DMS 273 (cell line): ENCODE results near the gene USP17L15.
"Not testable (repeated sequence)": the region's sequence is repeated elsewhere in the genome, so short reads cannot be mapped to it uniquely, and the experiment has no call there.

Source experiments
- DNase-seq: peaks from one replicate; lab custom pipeline; 2025; ENCODE audit not compliant: unreplicated experiment; lab: John Stamatoyannopoulos, UW

Gene USP17L15

DNA sequence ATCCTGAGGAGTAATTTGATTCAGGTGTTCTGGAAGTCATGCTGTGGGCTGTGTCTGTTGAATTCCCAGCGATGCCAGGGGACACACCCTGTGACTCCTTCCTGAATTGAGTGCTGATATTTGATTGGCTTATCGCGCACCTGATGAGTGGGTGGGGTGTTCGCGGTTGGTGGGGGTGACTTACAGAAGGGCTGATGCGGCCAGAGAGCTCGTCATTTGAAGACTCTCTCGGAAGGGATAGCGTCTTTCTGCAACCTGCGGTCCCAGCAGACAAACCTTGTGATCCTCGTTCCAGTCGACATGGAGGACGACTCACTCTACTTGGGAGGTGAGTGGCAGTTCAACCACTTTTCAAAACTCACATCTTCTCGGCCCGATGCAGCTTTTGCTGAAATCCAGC is at the start of gene USP17L15:
Gene USP17L15, plus strand, starts transcription at position 301 of the 400 bp plus-strand sequence. Its CDS starts 0 bp downstream, at position 301.
- DNase-seq: not testable (repeated sequence)

GRCh38 chr4:9210357-9210756 is 23.8 kb upstream of the USP17L15 start, which contains the start of gene USP17L10:
Gene USP17L10 (plus strand): TSS chr4:9210657. CDS start chr4:9210657, 0 bp downstream.
- not testable (repeated sequence) for DNase-seq

GRCh38 chr4:9214701-9215100 is 19.5 kb upstream of the USP17L15 start:
- not testable (repeated sequence) for DNase-seq

- DNase-seq: not testable (repeated sequence)
Measured at GRCh38 chr4:9215105-9215504, 19.1 kb upstream of the USP17L15 start, which contains the start of gene USP17L11. Gene USP17L11 (plus strand): TSS chr4:9215405. CDS start chr4:9215405, 0 bp downstream.

- DNase-seq: not testable (repeated sequence)
Measured at GRCh38 chr4:9219852-9220251, 14.3 kb upstream of the USP17L15 start, which contains the start of gene USP17L12. Gene USP17L12 (plus strand): TSS chr4:9220152. CDS start chr4:9220152, 0 bp downstream.

DNA sequence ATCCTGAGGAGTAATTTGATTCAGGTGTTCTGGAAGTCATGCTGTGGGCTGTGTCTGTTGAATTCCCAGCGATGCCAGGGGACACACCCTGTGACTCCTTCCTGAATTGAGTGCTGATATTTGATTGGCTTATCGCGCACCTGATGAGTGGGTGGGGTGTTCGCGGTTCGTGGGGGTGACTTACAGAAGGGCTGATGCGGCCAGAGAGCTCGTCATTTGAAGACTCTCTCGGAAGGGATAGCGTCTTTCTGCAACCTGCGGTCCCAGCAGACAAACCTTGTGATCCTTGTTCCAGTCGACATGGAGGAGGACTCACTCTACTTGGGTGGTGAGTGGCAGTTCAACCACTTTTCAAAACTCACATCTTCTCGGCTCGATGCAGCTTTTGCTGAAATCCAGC is 9.6 kb upstream of the USP17L15 start, which contains the start of gene USP17L13:
Gene USP17L13, plus strand, starts transcription at position 301 of the 400 bp plus-strand sequence. Its CDS starts 0 bp downstream, at position 301.
- DNase-seq: not testable (repeated sequence)

- DNase-seq: not testable (repeated sequence)
Measured at GRCh38 chr4:9230249-9230648, 3.9 kb upstream of the USP17L15 start.

- DNase-seq: not testable (repeated sequence)
Measured at GRCh38 chr4:9238461-9238860, 4.3 kb downstream of the USP17L15 start.

GRCh38 chr4:9243579-9243978 is 9.4 kb downstream of the USP17L15 start, which contains the start of gene USP17L17:
Gene USP17L17 (plus strand): TSS chr4:9243879. CDS start chr4:9243879, 0 bp downstream.
- not testable (repeated sequence) for DNase-seq

GRCh38 chr4:9247953-9248680 is 13.9 kb downstream of the USP17L15 start, which contains the start of gene USP17L18:
Gene USP17L18 (plus strand): TSS chr4:9248630. CDS start chr4:9248630, 0 bp downstream.
- DNase-seq: not testable (repeated sequence)

DNA sequence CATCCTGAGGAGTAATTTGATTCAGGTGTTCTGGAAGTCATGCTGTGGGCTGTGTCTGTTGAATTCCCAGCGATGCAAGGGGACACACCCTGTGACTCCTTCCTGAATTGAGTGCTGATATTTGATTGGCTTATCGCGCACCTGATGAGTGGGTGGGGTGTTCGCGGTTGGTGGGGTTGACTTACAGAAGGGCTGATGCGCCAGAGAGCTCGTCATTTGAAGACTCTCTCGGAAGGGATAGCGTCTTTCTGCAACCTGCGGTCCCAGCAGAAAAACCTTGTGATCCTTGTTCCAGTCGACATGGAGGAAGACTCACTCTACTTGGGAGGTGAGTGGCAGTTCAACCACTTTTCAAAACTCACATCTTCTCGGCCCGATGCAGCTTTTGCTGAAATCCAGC is 18.9 kb downstream of the USP17L15 start, which contains the start of gene USP17L19:
Gene USP17L19, plus strand, starts transcription at position 301 of the 400 bp plus-strand sequence. Its CDS starts 0 bp downstream, at position 301.
- not testable (repeated sequence) for DNase-seq

- DNase-seq: not testable (repeated sequence)
Measured at GRCh38 chr4:9257824-9258223, 23.6 kb downstream of the USP17L15 start, which contains the start of gene USP17L20. Gene USP17L20 (plus strand): TSS chr4:9258124. CDS start chr4:9258124, 0 bp downstream.

- DNase-seq: not testable (repeated sequence)
Measured at GRCh38 chr4:9262572-9262971, 28.4 kb downstream of the USP17L15 start, which contains the start of gene USP17L21. Gene USP17L21 (plus strand): TSS chr4:9262872. CDS start chr4:9262872, 0 bp downstream.

DNA sequence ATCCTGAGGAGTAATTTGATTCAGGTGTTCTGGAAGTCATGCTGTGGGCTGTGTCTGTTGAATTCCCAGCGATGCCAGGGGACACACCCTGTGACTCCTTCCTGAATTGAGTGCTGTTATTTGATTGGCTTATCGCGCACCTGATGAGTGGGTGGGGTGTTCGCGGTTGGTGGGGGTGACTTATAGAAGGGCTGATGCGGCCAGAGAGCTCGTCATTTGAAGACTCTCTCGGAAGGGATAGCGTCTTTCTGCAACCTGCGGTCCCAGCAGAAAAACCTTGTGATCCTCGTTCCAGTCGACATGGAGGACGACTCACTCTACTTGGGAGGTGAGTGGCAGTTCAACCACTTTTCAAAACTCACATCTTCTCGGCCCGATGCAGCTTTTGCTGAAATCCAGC is 33.1 kb downstream of the USP17L15 start, which contains the start of gene USP17L22:
Gene USP17L22, plus strand, starts transcription at position 301 of the 400 bp plus-strand sequence. Its CDS starts 0 bp downstream, at position 301.
- not testable (repeated sequence) for DNase-seq

DNA sequence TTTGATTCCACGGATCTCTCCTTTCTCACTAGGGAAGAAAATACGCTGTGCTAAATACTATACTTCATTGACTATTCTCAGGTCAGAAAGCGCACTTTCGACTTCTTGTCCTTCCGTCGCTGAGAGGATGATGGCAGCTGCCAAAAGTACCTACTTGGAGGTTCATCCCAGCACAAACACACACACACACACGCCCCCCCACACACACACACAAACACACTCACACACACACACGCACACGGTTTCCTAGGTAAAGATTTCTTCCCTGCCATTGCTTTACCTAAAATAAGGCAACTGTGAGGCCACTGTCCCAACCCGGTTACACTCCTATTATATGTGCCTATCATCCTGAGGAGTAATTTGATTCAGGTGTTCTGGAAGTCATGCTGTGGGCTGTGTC is 37.5 kb downstream of the USP17L15 start:
- DNase-seq: not testable (repeated sequence)
